CD4-positive, alpha-beta T cell (primary cell): ENCODE results near the gene NFAM1. TPM values are rescaled to one million over a fixed set of nuclear protein-coding genes. Genes with fewer than 3 reads are reported as not detected.

Experiments
- ATAC-seq: fragments of 200-7000 bp; cut with Tn5 transposase; one replicate; pipeline ENCODE4 v1.10.0; 2022; ENCODE audit warnings: mild to moderate bottlenecking; ENCODE audit not compliant: poor library complexity
- CTCF ChIA-PET: fragments of 350-600 bp; sonication (Branson Sonifier 250); formaldehyde crosslinking; loops from one replicate; lab custom pipeline; 2021; ENCODE audit warnings: antibody characterized with exemption, inconsistent platforms; lab: Charles Lee
- POLR2A ChIA-PET: fragments of 350-600 bp; sonication (Branson Sonifier 250); formaldehyde crosslinking; loops from one replicate; lab custom pipeline; 2021; ENCODE audit warnings: antibody characterized with exemption, inconsistent platforms; lab: Charles Lee
- DNase-seq, 14 experiments: peaks; one replicate each; pipeline ENCODE4 v3.0.0-alpha.2; 2013 to 2020; ENCODE audit warnings: mixed read lengths in 2 of 14
- H3K27ac ChIP-seq, 2 donors: one replicate each; pipeline versions ENCODE4 v1.5.1 to v1.7.0; 2013; ENCODE audit warnings: low read length in 2 of 2, low read depth in 1 of 2, mild to moderate bottlenecking in 1 of 2
- H3K27me3 ChIP-seq, 2 experiments: 1 replicate in 1 of 2; 2 replicates in 1 of 2; pipeline versions ENCODE4 v1.6.1 to v1.7.0; 2013; ENCODE audit warnings: low read length in 2 of 2, control low read depth in 1 of 2, mild to moderate bottlenecking in 1 of 2, moderate library complexity in 1 of 2; ENCODE audit not compliant: insufficient read depth in 2 of 2, control insufficient read depth in 1 of 2
- H3K36me3 ChIP-seq: one replicate; pipeline ENCODE4 v1.6.1; 2013; ENCODE audit warnings: low read length, control low read depth; ENCODE audit not compliant: insufficient read depth
- H3K4me1 ChIP-seq: one replicate; pipeline ENCODE4 v1.6.1; 2013; ENCODE audit warnings: low read length, control low read depth; ENCODE audit not compliant: insufficient read depth
- H3K4me3 ChIP-seq: one replicate; pipeline ENCODE4 v1.5.1; 2013; ENCODE audit warnings: mild to moderate bottlenecking, low read length, moderate library complexity
- H3K9me3 ChIP-seq, 2 experiments: 1 replicate in 1 of 2; 2 replicates in 1 of 2; pipeline versions ENCODE4 v1.6.1 to v1.7.0; 2013; ENCODE audit warnings: low read length in 2 of 2, mild to moderate bottlenecking in 2 of 2, control low read depth in 1 of 2, moderate library complexity in 1 of 2; ENCODE audit not compliant: control insufficient read depth in 1 of 2, insufficient read depth in 1 of 2
- H3K27ac Mint-ChIP-seq: one replicate; pipeline ENCODE4 v1.8.0; 2020; ENCODE audit warnings: mixed read lengths
- H3K27me3 Mint-ChIP-seq: one replicate; pipeline ENCODE4 v1.8.0; 2021; ENCODE audit warnings: mixed read lengths
- H3K36me3 Mint-ChIP-seq: one replicate; pipeline ENCODE4 v1.8.0; 2021; ENCODE audit warnings: low read depth, mixed read lengths
- H3K4me1 Mint-ChIP-seq: one replicate; pipeline ENCODE4 v1.8.0; 2021; ENCODE audit warnings: low read depth, mixed read lengths
- H3K4me3 Mint-ChIP-seq: one replicate; pipeline ENCODE4 v1.8.0; 2020; ENCODE audit warnings: mild to moderate bottlenecking, mixed read lengths
- H3K9me3 Mint-ChIP-seq: one replicate; pipeline ENCODE4 v1.8.0; 2020; ENCODE audit warnings: mixed read lengths
- CTCF ChIP-seq: fragments of 200-600 bp; IDR thresholded peaks from one replicate; pipeline ENCODE4 v1.8.0; 2022; ENCODE audit warnings: antibody characterized with exemption, mild to moderate bottlenecking
- intact Hi-C, 2 experiments: fragments of 100-400 bp; cut with DNase I in 1 of 2; cut with micrococcal nuclease in 1 of 2; formaldehyde crosslinking; loops; one replicate each; pipeline versions ENCODE4 v1.15.1 to v1.9.0; 2023 to 2025; cut with DNase I, micrococcal nuclease
- total RNA-seq, 174 experiments: library from RNA in 2 of 174; stranded (reverse) in 2 of 174; gene quantifications; one replicate each; pipeline ENCODE4 v1.2.3 and lab custom pipeline; 2021 to 2026

NFAM1 gene
- total RNA-seq, 2 experiments from 2014 or later, result 0.34 to 0.38 TPM

GRCh38 chr22:42361523-42361922 is 70.7 kb downstream of the NFAM1 start:
- Mint-ChIP-seq H3K27ac (no peak overlapping the region), H3K36me3 (no peaks in the 10 kb centered on the region), H3K4me3 (no peak overlapping the region), H3K9me3 (no peaks in the 10 kb centered on the region), H3K4me1 (no peaks in the 10 kb centered on the region), H3K27me3 (peaks cover 46% of the 10 kb centered on the region)
- Histone ChIP-seq H3K36me3 (no peaks in the 10 kb centered on the region), H3K27me3 (peaks cover 2 to 13% of the 10 kb centered on the region in 2 experiments), H3K9me3 (peaks cover 0 to 6% of the 10 kb centered on the region in 2 experiments), H3K4me1 (no peaks in the 10 kb centered on the region), H3K27ac (no peak overlapping the region), H3K4me3 (no peak overlapping the region)
- DNase-seq (no peak), ATAC-seq (no peak)
- ChIA-PET POLR2A (no interaction called here), CTCF (no interaction called here)
- intact Hi-C loops, result no loop called here
- no peak for TF ChIP-seq CTCF

GRCh38 chr22:42360348-42360747 is 71.9 kb downstream of the NFAM1 start:
- Mint-ChIP-seq H3K36me3 (no peaks in the 10 kb centered on the region), H3K27me3 (peaks cover 36% of the 10 kb centered on the region), H3K9me3 (no peaks in the 10 kb centered on the region), H3K4me3 (no peak overlapping the region), H3K27ac (no peak overlapping the region), H3K4me1 (no peaks in the 10 kb centered on the region)
- DNase-seq (no peak), ATAC-seq (no peak)
- no peaks in the 10 kb centered on the region for H3K4me1 ChIP-seq
- peaks cover 0 to 3% of the 10 kb centered on the region in 2 experiments for H3K27me3 ChIP-seq
- ChIA-PET CTCF (no interaction called here), POLR2A (no interaction called here)
- intact Hi-C loops, result no loop called here
- no peak overlapping the region for H3K4me3 ChIP-seq
- no peak overlapping the region for H3K27ac ChIP-seq
- no peaks in the 10 kb centered on the region for H3K36me3 ChIP-seq
- no peak for TF ChIP-seq CTCF
- H3K9me3 ChIP-seq, result peaks cover 0 to 4% of the 10 kb centered on the region in 2 experiments

- no peaks in the 10 kb centered on the region for H3K9me3 Mint-ChIP-seq
- DNase-seq (no peak), ATAC-seq (no peak)
- no peaks in the 10 kb centered on the region for H3K4me1 Mint-ChIP-seq
- H3K27ac Mint-ChIP-seq, result no peak overlapping the region
- TF ChIP-seq CTCF, result no peak
- H3K4me1 ChIP-seq, result no peaks in the 10 kb centered on the region
- no peak overlapping the region for H3K4me3 ChIP-seq
- no peak overlapping the region for H3K4me3 Mint-ChIP-seq
- H3K9me3 ChIP-seq, result peaks cover 0 to 4% of the 10 kb centered on the region in 2 experiments
- ChIA-PET POLR2A (interaction anchor here (0.9 kb wide), 1 partner anchor 10 kb away, joined by 3 read pairs; no protein-coding TSS in a partner anchor), CTCF (no interaction called here)
- H3K36me3 ChIP-seq, result no peaks in the 10 kb centered on the region
- no peaks in the 10 kb centered on the region for H3K27me3 ChIP-seq
- H3K27me3 Mint-ChIP-seq, result peaks cover 22% of the 10 kb centered on the region
- intact Hi-C loops, result no loop called here
- no peak overlapping the region for H3K27ac ChIP-seq
- H3K36me3 Mint-ChIP-seq, result no peaks in the 10 kb centered on the region
Measured at GRCh38 chr22:42358643-42359558, 73.3 kb downstream of the NFAM1 start.
